ENCODE results near the gene DMRTC2.

GRCh38 chr19:41879080-41879479, 34.2 kb downstream of the DMRTC2 start:
- TF ChIP-seq CTCF (conservative IDR thresholded peaks at IDR 0.05) (no peak), ZFX (IDR thresholded peaks at IDR 0.05) (no peak)

Measured in C4-2B (cell line).